GM19240 (cell line): ENCODE results near the gene ACVR1.
"Not testable (repeated sequence)": the region's sequence is repeated elsewhere in the genome, so short reads cannot be mapped to it uniquely, and the experiment has no call there.

Source experiments
- DNase-seq: peaks from one replicate; pipeline ENCODE4 v3.0.0; 2011; ENCODE audit warnings: low spot score; ENCODE audit not compliant: insufficient read length

Gene ACVR1

GRCh38 chr2:157830696-157831570 lies 45.2 kb downstream of the ACVR1 start:
- no peak for DNase-seq

DNA sequence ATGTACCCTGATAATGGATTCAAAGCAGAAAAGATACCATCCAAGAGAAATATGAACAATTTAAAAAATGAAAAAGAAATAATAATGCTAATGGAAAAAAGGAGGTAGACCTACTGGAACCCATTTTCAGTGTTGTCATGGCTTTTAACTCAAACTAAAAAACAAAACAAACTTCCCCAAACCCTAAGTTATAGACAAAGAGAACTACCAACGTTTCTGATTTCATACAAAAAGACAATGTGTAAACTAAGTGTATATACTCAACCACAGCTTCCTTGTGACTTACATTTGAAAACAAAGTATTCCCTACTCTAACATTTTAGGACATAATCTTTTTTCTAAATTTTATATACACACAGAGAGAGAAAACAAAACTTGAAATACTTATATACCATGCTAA lies 45.9 kb downstream of the ACVR1 start:
- no peak for DNase-seq

DNA sequence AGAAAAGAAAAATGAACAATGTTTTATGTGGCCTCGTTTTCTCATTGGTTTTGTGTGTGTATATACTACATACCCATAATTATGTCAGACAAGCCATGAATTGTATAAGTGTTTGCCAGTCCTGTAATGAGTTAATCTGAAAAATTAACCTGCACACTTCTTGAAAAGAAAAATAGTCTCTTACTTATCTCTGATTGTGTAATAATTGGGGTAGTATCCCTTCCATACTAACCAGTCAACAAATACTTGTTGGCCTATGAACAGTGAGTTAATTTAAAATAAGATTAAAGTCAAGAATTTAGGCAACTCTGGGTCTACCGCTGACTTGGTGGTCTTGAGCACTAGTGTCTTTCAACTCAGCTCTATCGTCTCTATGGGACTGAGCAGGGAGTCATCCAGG lies 48.8 kb downstream of the ACVR1 start:
- no peak for DNase-seq

- not testable (repeated sequence) for DNase-seq
Measured at GRCh38 chr2:157826644-157827043, 49.5 kb downstream of the ACVR1 start.

GRCh38 chr2:157825885-157826284 lies 50.2 kb downstream of the ACVR1 start:
- DNase-seq = no peak

DNA sequence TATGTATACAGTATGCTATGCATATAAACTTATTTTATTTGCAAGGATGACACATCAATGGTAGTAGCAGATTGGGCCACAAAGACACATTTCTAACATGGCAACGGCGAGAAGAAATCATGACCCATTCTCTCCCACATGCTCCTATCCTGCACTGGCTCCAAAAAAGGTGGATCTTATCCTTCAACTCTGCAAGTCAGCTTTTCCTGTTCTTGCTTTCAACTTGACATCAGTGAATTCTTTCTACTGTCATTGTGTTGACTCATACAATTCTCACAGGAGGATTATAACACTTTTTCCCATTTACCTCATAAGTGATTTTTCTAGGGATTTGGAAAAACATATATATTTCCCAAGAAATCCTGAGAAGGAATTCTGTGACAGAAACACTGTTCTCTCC lies 53.1 kb downstream of the ACVR1 start:
- no peak for DNase-seq

GRCh38 chr2:157822533-157822932 lies 53.6 kb downstream of the ACVR1 start:
- DNase-seq = no peak

DNA sequence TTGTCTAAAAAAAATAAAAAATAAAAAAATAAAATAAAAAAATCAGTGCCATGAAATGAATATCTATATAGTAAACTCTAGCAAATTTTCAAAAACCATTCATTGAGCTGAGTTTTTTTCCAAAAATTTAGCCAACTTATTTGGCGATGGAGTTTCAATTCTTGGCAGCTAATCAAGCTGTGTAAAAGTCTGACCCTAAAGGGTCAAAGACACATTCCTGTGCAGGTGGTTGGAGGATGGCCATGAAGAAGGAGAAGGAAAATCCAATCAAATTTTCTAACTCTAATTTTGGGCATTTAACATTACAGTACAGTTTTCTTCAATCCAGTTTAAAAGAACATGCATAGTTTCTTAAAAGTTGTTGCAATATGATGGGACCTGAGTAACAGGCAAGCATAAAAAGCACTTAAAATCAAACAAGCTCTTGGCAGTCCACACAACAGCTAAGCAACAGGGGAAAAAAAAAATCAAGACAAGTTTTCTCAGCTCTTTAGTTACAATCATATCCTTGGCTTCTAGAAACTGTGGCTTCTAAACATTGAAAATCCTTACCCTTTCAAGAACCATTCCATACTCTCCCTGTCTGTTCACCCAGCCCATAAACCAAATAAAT lies 54.5 kb downstream of the ACVR1 start:
- no peak for DNase-seq

DNA sequence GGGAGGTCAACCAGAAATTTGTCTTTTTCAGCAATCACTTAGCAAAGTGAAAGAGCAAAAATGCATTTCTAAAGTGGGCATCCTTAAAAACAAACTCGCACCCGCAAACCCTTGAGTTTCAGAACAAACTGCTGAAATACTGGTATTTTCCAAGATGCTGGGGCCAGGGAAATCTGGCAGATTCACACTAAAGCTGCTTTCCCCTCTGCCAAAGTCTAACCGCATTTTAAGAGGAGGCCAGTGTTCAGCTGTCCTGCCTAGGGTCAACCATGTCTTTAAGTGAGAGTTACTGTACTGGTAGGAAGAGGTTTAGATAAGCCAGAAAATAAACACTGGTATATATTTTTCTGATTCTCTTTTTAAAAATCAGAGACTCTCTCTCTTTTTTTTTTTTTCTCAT lies 55.9 kb downstream of the ACVR1 start:
- DNase-seq = no peak

GRCh38 chr2:157819761-157820160 lies 56.4 kb downstream of the ACVR1 start:
- DNase-seq = no peak

DNA sequence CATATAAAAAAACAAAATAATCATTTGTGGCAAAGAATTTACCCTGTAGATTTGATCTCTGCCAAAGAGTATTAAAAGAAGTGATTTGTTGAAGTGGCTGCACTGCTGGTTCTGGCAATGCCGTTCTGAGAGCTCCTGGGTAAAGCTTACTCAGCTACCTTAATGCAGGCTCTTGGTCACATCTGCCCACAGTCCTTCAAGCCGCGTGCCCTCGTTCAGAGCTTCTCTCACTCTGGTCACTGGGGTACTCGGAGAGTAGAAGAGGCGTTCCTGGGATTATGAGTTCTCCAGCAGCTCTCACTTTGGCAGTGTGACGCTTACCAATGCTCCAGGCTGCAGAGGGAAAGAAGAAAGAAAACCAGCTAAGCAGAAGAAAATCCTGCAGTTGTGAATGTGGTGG lies 57.9 kb downstream of the ACVR1 start:
- DNase-seq = no peak

DNA sequence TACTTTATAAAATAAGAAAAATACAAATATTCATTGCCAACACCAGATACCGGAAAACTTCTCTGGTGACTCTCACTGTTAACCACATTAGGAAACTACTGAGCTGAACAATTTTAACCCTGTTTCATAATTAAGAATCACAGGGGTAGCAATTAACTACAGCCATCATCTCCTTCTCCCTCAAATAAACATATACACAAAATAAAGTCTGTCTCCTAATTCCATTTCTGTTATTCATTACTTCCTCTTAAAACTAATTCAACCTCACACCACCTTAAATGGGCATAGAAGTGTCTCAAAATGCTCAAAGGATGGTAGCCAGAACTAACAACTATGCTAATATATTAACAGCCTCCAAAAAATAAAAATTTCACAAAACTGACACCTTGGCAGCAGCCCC lies 60.7 kb downstream of the ACVR1 start:
- no peak for DNase-seq

- no peak for DNase-seq
Measured at GRCh38 chr2:157813467-157813866, 62.7 kb downstream of the ACVR1 start.

DNA sequence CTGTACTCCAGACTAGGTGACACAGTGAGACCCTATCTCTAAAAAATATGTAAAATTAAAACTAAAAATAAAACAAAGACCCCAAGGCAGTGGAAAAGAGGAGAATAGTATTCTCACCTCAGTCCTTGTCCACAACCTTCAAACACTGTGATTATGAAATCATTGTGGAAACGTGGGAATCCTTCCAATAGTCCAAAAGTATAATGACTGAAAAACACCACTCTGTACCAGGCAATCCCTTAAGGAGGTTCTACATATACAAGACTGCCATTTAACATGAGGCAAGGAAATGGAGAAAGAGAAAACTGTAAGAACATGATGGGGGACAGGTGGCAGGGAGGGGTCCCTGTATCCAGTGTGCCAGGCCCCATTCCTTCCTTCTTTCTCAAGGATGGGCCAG lies 66.1 kb downstream of the ACVR1 start:
- DNase-seq = no peak

GRCh38 chr2:157809212-157809611 lies 66.9 kb downstream of the ACVR1 start:
- DNase-seq = no peak

- DNase-seq = no peak
Measured at GRCh38 chr2:157808421-157808820, 67.7 kb downstream of the ACVR1 start.

GRCh38 chr2:157806426-157807077 lies 69.6 kb downstream of the ACVR1 start:
- no peak for DNase-seq

DNA sequence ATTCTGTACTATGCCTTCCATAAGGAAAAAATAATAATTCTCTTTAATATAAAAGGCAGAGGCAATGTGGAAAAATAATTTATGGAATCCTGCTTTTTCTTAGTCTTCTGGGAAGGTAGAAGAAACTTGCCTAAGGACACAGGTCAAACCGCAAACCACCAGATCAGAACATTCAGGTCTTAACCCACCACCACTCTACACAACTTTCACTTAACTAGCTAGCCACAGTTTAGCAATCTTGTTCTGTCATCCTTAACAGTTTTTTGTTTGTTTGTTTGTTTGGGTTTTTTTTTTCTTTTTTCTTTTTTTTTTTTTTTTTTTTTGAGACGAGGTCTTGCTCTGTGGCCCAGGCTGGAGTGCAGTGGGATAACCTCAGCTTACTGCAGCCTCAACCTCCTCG lies 70.6 kb downstream of the ACVR1 start:
- DNase-seq = no peak

- no peak for DNase-seq
Measured at GRCh38 chr2:157804355-157804754, 71.8 kb downstream of the ACVR1 start.

DNA sequence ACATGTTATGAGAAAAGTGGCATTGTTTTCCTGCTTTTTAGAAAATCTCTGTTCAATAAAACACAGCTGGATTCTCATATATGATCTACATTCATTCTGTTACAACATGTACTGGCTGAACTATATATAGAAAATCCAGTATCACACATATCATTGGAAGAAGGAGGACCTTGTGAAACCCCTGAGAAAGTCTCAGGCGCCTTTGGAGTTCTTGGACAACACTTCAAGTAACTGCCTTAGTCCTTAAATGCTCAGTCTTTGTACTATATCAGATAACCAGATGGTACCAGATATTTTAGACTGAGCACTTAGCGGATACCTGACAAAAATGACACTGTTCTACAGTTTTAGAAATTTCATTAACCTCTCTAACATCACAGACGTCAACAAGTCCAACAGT lies 72.2 kb downstream of the ACVR1 start:
- DNase-seq = no peak

DNA sequence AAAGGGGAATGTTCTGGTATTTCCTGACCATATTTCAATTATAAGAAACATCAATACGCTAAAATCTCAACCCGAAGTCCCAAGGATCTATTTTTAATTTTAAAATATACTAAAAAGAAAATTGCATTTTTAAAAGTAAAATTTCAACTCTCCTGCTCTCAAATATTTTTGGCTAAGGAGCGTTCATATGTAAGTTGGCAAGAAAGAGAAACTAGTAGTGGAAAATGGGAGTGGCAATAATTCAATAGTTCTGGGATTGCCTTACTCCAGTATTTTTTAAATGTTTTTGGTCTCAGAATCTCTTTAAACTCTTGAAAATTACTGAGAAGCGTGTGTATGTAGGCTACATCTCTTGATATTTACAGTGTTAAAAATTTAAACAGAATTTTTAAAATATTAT lies 72.7 kb downstream of the ACVR1 start:
- DNase-seq = no peak

GRCh38 chr2:157800838-157801495 lies 75.2 kb downstream of the ACVR1 start:
- no peak for DNase-seq
